Activated T-cell treated with anti-CD3 and anti-CD28 coated beads for 4 hours (primary cell): Measurements from ENCODE around the gene MYT1.
"Not testable (repeated sequence)": the region's sequence is repeated elsewhere in the genome, so short reads cannot be mapped to it uniquely, and the experiment has no call there.

ENCODE experiments used
- DNase-seq: peaks from one replicate; pipeline ENCODE4 v3.0.0-alpha.2; 2020

Gene MYT1

DNA sequence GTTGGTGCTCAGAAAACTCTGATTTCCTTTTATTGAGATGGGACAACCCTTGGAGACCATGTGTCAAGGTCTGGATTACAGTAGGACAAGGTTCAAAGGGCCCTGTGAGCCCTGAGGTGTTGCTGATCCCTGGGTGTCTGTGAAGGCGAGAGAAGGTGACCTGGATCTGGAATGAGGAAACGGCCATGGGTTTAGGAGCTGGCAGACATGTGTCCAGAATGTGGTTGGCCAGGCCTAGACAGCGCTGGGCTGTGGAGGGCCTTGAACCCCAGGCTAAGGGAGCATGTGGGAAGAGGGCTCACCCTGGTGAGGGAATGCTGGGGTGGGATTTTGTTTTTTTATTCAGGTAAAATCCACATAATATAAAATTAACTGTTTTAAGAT is 116.2 kb downstream of the MYT1 start:
- no peak for DNase-seq

DNA sequence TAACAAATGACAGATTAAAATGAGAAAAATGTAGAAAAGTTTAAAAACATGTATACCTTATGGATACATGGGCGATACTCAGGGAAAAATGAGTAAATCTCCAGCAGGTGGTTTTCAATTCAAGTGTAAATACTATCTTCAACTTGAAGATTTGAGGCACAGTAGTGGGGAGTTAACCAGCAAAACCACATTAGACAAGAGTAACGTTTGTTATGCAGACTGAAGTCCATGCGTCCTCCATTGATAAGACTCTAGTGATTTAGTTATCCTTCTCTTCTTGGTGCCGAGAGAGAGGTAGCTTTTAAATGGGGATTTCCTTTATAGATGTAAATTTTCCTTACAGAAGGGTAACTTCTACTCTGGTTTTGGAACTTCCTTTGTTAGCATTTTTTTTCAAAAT is 119.4 kb downstream of the MYT1 start:
- no peak for DNase-seq

DNA sequence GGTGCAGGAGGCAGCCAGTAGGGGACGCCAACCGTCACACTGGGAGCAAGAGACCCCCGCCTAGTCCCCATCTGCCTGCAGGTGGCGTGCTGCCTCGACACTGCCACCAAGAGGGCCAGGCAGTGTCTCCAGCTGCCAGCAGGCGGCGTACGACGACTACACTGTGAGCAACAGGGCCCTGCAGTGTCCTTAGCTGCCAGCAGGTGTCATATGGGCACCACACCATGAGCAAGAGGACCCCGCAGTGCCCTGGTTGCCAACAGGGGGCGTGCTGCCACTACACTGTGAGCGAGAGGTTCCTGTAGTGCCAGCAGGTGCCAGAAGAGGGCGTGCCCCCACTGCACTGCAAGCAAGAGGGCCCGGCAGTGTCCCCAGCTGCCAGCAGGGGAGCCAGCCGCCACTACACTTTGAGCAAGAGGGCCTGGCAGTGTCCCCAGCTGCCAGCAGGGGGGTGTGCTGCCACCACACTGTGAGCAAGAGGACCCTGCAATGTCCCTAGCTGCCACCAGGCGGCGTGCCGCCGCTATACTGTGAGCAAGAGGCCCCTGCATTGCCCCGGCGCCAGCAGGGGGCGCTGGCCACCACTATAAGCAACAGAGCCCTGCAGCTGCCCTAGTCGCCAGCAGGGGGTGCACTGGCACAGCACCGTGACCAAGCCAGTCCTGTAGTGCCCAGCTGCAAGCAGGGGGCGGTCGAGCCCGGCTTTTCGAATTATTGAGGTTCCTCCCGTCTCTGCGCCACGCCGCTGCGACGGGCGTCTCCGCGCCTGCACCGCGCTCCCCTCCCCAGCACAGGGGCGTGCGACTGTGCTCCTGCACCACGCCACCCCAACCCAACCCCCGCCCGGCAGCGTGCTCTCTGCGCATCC is 121.6 kb downstream of the MYT1 start:
- peak; percentile 46 for DNase-seq

DNA sequence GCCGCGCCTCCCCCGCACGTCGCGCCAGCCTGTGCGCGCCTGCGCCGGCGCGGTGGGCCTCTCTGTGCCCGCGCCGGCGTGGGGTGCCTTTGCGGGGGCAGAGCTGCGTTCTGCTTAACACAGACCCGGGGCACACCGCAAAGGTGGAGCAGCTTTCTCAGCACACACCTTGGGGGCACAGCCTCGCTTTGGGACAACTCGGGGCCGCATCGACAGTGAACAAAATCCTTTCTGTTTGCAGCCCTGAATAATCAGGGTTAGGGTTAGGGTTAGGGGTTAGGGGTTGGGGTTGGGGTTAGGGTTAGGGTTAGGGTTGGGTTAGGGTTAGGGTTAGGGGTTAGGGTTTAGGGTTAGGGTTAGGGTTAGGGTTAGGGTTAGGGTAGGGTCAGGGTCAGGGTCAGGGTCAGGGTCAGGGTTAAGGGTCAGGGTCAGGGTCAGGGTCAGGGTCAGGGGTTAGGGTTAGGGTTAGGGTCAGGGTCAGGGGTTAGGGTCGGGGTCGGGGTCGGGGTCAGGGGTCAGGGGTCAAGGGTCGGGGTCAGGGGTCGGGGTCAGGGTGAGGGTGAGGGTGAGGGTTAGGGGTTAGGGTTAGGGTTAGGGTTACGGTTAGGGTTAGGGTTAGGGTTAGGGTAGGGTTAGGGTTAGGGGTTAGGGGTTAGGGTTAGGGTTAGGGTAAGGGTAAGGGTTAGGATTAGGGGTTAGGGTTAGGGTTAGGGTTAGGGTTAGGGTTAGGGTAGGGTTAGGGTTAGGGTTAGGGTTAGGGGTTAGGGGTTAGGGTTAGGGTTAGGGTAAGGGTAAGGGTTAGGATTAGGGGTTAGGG is 122.4 kb downstream of the MYT1 start:
- not testable (repeated sequence) for DNase-seq

DNA sequence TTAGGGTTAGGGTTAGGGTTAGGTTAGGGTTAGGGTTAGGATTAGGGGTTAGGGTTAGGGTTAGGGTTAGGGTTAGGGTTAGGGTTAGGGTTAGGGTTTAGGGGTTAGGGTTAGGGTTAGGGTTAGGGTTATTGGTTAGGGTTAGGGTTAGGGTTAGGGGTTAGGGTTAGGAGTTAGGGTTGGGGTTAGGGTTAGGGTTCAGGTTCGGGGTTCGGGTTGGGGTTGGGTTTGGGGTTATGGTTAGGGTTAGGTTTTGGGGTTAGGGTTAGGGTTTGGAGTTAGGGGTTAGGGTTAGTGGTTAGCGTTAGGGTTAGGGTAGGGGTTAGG is 123.0 kb downstream of the MYT1 start:
- not testable (repeated sequence) for DNase-seq
